ENCODE data around the gene SPATA17.

DNA sequence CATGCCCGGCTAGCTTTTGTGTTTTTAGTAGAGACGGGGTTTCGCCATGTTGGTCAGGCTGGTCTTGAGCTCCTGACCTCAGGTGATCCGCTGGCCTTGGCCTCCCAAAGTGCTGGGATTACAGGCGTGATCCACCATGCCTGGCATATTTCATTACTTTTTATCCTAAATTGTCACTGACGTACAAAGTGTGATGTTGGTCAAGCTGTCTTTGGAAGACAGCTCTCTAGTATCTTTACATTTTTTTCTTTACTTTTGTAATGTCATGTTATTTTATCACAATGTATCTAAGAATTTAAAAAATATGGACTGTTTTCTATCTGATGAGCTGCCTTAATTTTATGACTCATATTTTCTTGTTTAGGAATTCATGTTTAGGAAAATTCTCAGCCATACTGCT lies 72.2 kb downstream of the SPATA17 start:
- TF ChIP-seq CTCF (IDR thresholded peaks at IDR 0.05; ENCODE audit: poor library complexity) (no peak), EZH2phosphoT487 (IDR thresholded peaks at IDR 0.05; ENCODE audit: low read depth, severe bottlenecking, unreplicated experiment) (no peak)

Measured in hepatocyte (in vitro differentiated cells).